Uterus (tissue), 2 donors: Measurements from ENCODE around the gene OSBPL2.

ENCODE experiments used
- CTCF ChIP-seq, 4 experiments: fragments of 200-600 bp in 2 of 4; fragments of 450-650 bp in 2 of 4; sonication (generic) in 2 of 4; IDR thresholded peaks; one replicate each; pipeline ENCODE4 v1.5.1; 2016 to 2019; ENCODE audit warnings: antibody characterized with exemption in 4 of 4, mild to moderate bottlenecking in 2 of 4, moderate library complexity in 1 of 4
- POLR2A ChIP-seq, 2 donors: fragments of 450-650 bp; IDR thresholded peaks; one replicate each; pipeline ENCODE4 v1.6.1; 2016; ENCODE audit warnings: antibody characterized with exemption in 2 of 2, mild to moderate bottlenecking in 1 of 2, moderate library complexity in 1 of 2

DNA sequence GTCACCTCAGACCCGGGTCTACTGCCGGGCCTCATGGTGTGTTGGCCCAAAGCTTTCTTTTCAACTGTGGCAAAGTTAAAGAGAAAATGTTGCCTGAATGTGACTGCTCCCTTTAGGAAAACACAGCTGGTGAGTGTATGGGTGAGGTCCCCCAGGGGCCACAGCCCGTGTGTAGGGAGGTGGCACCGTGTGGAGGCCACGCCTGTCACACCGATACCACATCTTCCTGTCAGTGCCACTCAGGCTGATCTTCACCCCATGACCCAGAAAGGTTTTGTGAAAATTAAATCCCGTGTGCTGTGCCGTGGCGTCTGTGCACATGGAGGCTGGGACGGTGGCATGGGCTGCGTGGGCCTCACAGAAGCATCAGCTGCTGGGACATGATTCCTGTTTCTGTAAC, 53.8 kb downstream of the OSBPL2 start:
- TF ChIP-seq CTCF (IDR thresholded peaks at IDR 0.05) = no peak
- no peak for TF ChIP-seq POLR2A (IDR thresholded peaks at IDR 0.05)
